Fibroblast of lung (primary cell): ENCODE measurements around the gene CDC6.

Experiments
- EZH2 ChIP-seq: IDR thresholded peaks from 2 replicates; pipeline ENCODE4 v1.5.1; 2012; ENCODE audit warnings: low read length, control low read depth, mild to moderate bottlenecking; ENCODE audit errors: missing control alignments
- TF ChIP-seq, protein P1 (sequence below), 2 donors: IDR thresholded peaks in 1 of 2; conservative IDR thresholded peaks in 1 of 2; 1 replicate in 1 of 2; 2 replicates in 1 of 2; pipeline ENCODE4 v1.5.1; 2011 to 2012; ENCODE audit warnings: low read length in 2 of 2, control low read depth in 1 of 2, inconsistent platforms in 1 of 2, low read depth in 1 of 2, mild to moderate bottlenecking in 1 of 2

DNA sequence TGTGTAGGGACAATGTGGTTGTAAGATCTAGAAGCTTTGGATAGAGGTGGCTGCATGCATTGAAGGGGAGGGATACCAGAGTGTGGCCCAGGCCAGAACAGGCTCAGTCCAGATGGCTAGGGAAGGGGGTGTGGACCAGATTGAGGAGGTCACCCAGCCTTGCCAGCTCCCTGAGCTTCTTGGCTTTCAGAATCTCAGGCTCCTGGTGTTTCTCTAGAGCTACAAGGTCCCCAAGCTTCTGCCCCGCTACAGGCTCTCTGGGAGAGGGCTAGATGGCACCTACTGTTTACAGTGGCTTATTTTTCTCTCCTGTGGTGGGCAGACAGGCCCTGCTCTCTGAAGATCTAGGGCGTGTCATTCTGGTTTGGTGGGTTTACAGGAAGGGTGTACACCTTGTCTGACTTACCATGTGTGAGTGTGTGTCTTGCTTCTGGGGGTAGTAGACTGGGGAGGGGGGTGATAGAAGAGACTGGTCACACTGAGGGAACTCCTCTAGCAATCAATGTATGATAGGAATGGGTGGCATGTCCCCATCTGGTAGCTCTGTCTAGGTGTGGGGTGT, 22.4 kb downstream of the CDC6 start:
- TF ChIP-seq, protein P1, sequence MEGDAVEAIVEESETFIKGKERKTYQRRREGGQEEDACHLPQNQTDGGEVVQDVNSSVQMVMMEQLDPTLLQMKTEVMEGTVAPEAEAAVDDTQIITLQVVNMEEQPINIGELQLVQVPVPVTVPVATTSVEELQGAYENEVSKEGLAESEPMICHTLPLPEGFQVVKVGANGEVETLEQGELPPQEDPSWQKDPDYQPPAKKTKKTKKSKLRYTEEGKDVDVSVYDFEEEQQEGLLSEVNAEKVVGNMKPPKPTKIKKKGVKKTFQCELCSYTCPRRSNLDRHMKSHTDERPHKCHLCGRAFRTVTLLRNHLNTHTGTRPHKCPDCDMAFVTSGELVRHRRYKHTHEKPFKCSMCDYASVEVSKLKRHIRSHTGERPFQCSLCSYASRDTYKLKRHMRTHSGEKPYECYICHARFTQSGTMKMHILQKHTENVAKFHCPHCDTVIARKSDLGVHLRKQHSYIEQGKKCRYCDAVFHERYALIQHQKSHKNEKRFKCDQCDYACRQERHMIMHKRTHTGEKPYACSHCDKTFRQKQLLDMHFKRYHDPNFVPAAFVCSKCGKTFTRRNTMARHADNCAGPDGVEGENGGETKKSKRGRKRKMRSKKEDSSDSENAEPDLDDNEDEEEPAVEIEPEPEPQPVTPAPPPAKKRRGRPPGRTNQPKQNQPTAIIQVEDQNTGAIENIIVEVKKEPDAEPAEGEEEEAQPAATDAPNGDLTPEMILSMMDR (conservative IDR thresholded peaks at IDR 0.05 in 1 of 2, IDR thresholded peaks at IDR 0.05 in 1 of 2; ENCODE audit: low read depth in 1 of 2, low read length in 2 of 2): no peak
- TF ChIP-seq EZH2: no peak
